A549 (cell line): ENCODE results near the gene SPDYE4. TPM values are rescaled to one million over a fixed set of nuclear protein-coding genes. Genes with fewer than 3 reads are reported as not detected.

Source experiments
- ATAC-seq, 2 experiments: fragments of 200-7000 bp in 1 of 2; fragments of >200 bp in 1 of 2; cut with Nextera tagmentation in 1 of 2; cut with Tn5 transposase in 1 of 2; 3 replicates each; pipeline versions ENCODE4 v1.8.0 to v1.9.1; 2018 to 2020; ENCODE audit warnings: mild to moderate bottlenecking in 1 of 2, moderate library complexity in 1 of 2
- CTCF ChIA-PET: fragments of 300-600 bp; sonication (Branson Sonifier 250); formaldehyde crosslinking; extraction: SDS; loops from one replicate; lab custom pipeline; 2021; ENCODE audit warnings: antibody characterized with exemption, inconsistent platforms; lab: Yijun Ruan, JAX
- POLR2A ChIA-PET: fragments of 350-600 bp; formaldehyde crosslinking; extraction: SDS; loops from one replicate; lab custom pipeline; 2021; ENCODE audit warnings: antibody characterized with exemption, inconsistent platforms; lab: Yijun Ruan, JAX
- DNase-seq, 2 experiments: peaks; one replicate each; pipeline versions ENCODE4 v3.0.0 to v3.0.0-alpha.2; 2011 to 2016; ENCODE audit warnings: low read depth in 1 of 2, low spot score in 1 of 2
- FAIRE-seq: peaks from 2 replicates; lab custom pipeline; 2011; peaks lifted over from hg19 to GRCh38; lab: Jason Lieb, UNC
- H3K27ac ChIP-seq, 2 experiments: fragments of >200 bp; sonication (Bioruptor Twin); formaldehyde crosslinking; 3 replicates each; pipeline ENCODE4 v1.5.1; 2016 to 2017
- H3K4me1 ChIP-seq: fragments of >200 bp; sonication (Bioruptor Twin); formaldehyde crosslinking; 3 replicates; pipeline ENCODE4 v1.6.1; 2016
- H3K4me2 ChIP-seq: fragments of >200 bp; sonication (Bioruptor Twin); formaldehyde crosslinking; 3 replicates; pipeline ENCODE4 v1.6.1; 2016
- H3K4me3 ChIP-seq: fragments of >200 bp; sonication (Bioruptor Twin); formaldehyde crosslinking; 3 replicates; pipeline ENCODE4 v1.5.1; 2016
- H3K9me3 ChIP-seq: fragments of >200 bp; sonication (Bioruptor Twin); formaldehyde crosslinking; 3 replicates; pipeline ENCODE4 v1.6.1; 2016
- CEBPB ChIP-seq, 2 experiments: fragments of >200 bp in 1 of 2; sonication (Bioruptor Twin) in 1 of 2; formaldehyde crosslinking in 1 of 2; IDR thresholded peaks; 2 replicates each; pipeline ENCODE4 v1.6.1; 2012 to 2016
- CHD2 ChIP-seq: fragments of 150-350 bp; IDR thresholded peaks from 2 replicates; pipeline ENCODE4 v1.6.1; 2014; ENCODE audit warnings: low read length; ENCODE audit not compliant: partially characterized antibody
- E2F6 ChIP-seq: IDR thresholded peaks from 2 replicates; pipeline ENCODE4 v1.6.1; 2012; ENCODE audit warnings: low read depth, borderline replicate concordance
- FOSB ChIP-seq: fragments of 250-450 bp; sonication (Bioruptor Pico); IDR thresholded peaks from 2 replicates; pipeline ENCODE4 v1.5.0; 2020; ENCODE audit warnings: mild to moderate bottlenecking, moderate library complexity
- GATA3 ChIP-seq: IDR thresholded peaks from 2 replicates; pipeline ENCODE4 v1.6.1; 2012; ENCODE audit warnings: borderline replicate concordance
- HDAC2 ChIP-seq: fragments of 200-600 bp; sonication (generic); IDR thresholded peaks from 2 replicates; pipeline ENCODE4 v1.6.1; 2016
- HEYL ChIP-seq: fragments of 250-450 bp; sonication (Bioruptor Pico); IDR thresholded peaks from 2 replicates; pipeline ENCODE4 v1.8.0; 2021; ENCODE audit warnings: mild to moderate bottlenecking, moderate library complexity
- HOXB13 ChIP-seq: fragments of 250-450 bp; sonication (Bioruptor Pico); IDR thresholded peaks from 2 replicates; pipeline ENCODE4 v1.5.0; 2020; ENCODE audit warnings: low read depth, mild to moderate bottlenecking, moderate library complexity
- KDM5A ChIP-seq: fragments of 200-600 bp; sonication (generic); IDR thresholded peaks from 2 replicates; pipeline ENCODE4 v1.6.1; 2016; ENCODE audit warnings: antibody characterized with exemption, mild to moderate bottlenecking
- MAFK ChIP-seq: fragments of 450-650 bp; IDR thresholded peaks from 2 replicates; pipeline ENCODE4 v1.6.1; 2014; ENCODE audit not compliant: partially characterized antibody
- NPAS2 ChIP-seq: fragments of 250-450 bp; sonication (Bioruptor Pico); IDR thresholded peaks from 2 replicates; pipeline ENCODE4 v1.8.0; 2022; ENCODE audit warnings: mild to moderate bottlenecking, moderate library complexity, borderline replicate concordance
- NR3C1 ChIP-seq: fragments of >200 bp; sonication (Bioruptor Twin); formaldehyde crosslinking; IDR thresholded peaks from 3 replicates; pipeline ENCODE4 v1.6.1; 2017
- PBX3 ChIP-seq: IDR thresholded peaks from 2 replicates; pipeline ENCODE4 v1.6.1; 2012
- POLR2AphosphoS2 ChIP-seq: conservative IDR thresholded peaks from 2 replicates; pipeline ENCODE4 v1.6.1; 2012; ENCODE audit warnings: low read length, improper control_type of control experiment, inconsistent platforms
- REST ChIP-seq: fragments of 200-600 bp; sonication (generic); IDR thresholded peaks from 2 replicates; pipeline ENCODE4 v1.6.1; 2016; ENCODE audit warnings: antibody characterized with exemption, mild to moderate bottlenecking, moderate library complexity
- SMC3 ChIP-seq: fragments of >200 bp; sonication (Bioruptor Twin); formaldehyde crosslinking; IDR thresholded peaks from 3 replicates; pipeline ENCODE4 v1.6.1; 2018; ENCODE audit warnings: inconsistent platforms
- SREBF2 ChIP-seq: fragments of 450-650 bp; IDR thresholded peaks from 2 replicates; pipeline ENCODE4 v1.6.1; 2014; ENCODE audit warnings: mild to moderate bottlenecking, moderate library complexity
- TFCP2L1 ChIP-seq: fragments of 250-450 bp; sonication (Bioruptor Pico); IDR thresholded peaks from 2 replicates; pipeline ENCODE4 v1.5.0; 2021; ENCODE audit warnings: mild to moderate bottlenecking
- TP53 ChIP-seq: fragments of 250-450 bp; sonication (Bioruptor Pico); IDR thresholded peaks from 2 replicates; pipeline ENCODE4 v1.5.0; 2021; ENCODE audit warnings: mild to moderate bottlenecking, moderate library complexity
- USF2 ChIP-seq: fragments of 450-650 bp; IDR thresholded peaks from 2 replicates; pipeline ENCODE4 v1.6.1; 2014; ENCODE audit warnings: antibody characterized with exemption
- ZNF302 ChIP-seq: fragments of 250-450 bp; sonication (Bioruptor Pico); IDR thresholded peaks from 2 replicates; pipeline ENCODE4 v1.9.0; 2021; ENCODE audit warnings: inconsistent platforms, mild to moderate bottlenecking, moderate library complexity
- WGBS: methylation state at CpG from one replicate; pipeline ENCODE4 v1.1.6; 2017; ENCODE audit errors: missing lambda C conversion rate; 5-methylcytosine and 5-hydroxymethylcytosine counted together
- polyA plus RNA-seq, 4 experiments: library from polyadenylated mRNA; depleted of rRNA in 3 of 4; stranded (reverse); fragments of >200 nt; fragmentation: RNase III in 1 of 4; extraction: RNeasy Plus Mini Kit Qiagen cat#74134 plus additional on column Dnase treatment in 1 of 4; gene quantifications; 2 replicates in 3 of 4; 3 replicates in 1 of 4; pipeline ENCODE4 v1.2.3, GENCODE V29; 2011 to 2017

SPDYE4 gene
- polyA plus RNA-seq, 2 of the 4 experiments (the other 2 are of a cell fraction), result not detected

GRCh38 chr17:8719291-8720246 is 38.8 kb downstream of the SPDYE4 start:
- DNase-seq (no peak), FAIRE-seq (peak; percentile 13), ATAC-seq (no peak)
- H3K27ac ChIP-seq, result no peak overlapping the region
- TF ChIP-seq GATA3 (no peak), USF2 (no peak), SREBF2 (no peak), SMC3 (no peak), POLR2AphosphoS2 (no peak), FOSB (no peak), HOXB13 (CRISPR knock-in tag) (no peak), ZNF302 (no peak), MAFK (no peak), HDAC2 (no peak), HEYL (CRISPR knock-in tag) (no peak)
- WGBS, result 52% methylated on average over 5 of the region's 5 CpGs
- POLR2A ChIA-PET, result no interaction called here
- H3K9me3 ChIP-seq, result no peaks in the 10 kb centered on the region
- CTCF ChIA-PET, result no interaction called here
- no peaks in the 10 kb centered on the region for H3K4me1 ChIP-seq
- H3K4me3 ChIP-seq, result no peak overlapping the region
- no peak overlapping the region for H3K4me2 ChIP-seq

- H3K4me1 ChIP-seq, result no peaks in the 10 kb centered on the region
- 71% methylated on average over 27 of the region's 37 CpGs for WGBS
- FAIRE-seq (no peak), ATAC-seq (no peak), DNase-seq (no peak)
- TF ChIP-seq TP53 (CRISPR knock-in tag), result no peak
- no peak for TF ChIP-seq TFCP2L1 (CRISPR knock-in tag)
- TF ChIP-seq KDM5A, result no peak
- TF ChIP-seq E2F6, result no peak
- no peak for TF ChIP-seq FOSB
- TF ChIP-seq NR3C1, result no peak
- no peak for TF ChIP-seq MAFK
- no peak for TF ChIP-seq NPAS2 (CRISPR knock-in tag)
- TF ChIP-seq HDAC2, result no peak
- H3K4me2 ChIP-seq, result no peak overlapping the region
- ChIA-PET POLR2A (no interaction called here), CTCF (interaction anchor here (0.8 to 0.9 kb wide), 2 partner anchors 22 to 28 kb away, joined by 3 to 4 read pairs; no protein-coding TSS in a partner anchor)
- no peak overlapping the region for H3K27ac ChIP-seq
- H3K4me3 ChIP-seq, result no peak overlapping the region
- no peaks in the 10 kb centered on the region for H3K9me3 ChIP-seq
These were observed 40.3 kb downstream of the SPDYE4 start for GRCh38 chr17:8718001-8718563.

GRCh38 chr17:8713878-8714277 is 44.5 kb downstream of the SPDYE4 start:
- CTCF ChIA-PET, result interaction anchor here (0.7 to 1.7 kb wide), 3 partner anchors 16 to 331 kb away, joined by 3 to 6 read pairs (median 6); partner anchors contain the start of gene RPL26
- DNase-seq (no peak), ATAC-seq (peak; percentile 30 to 40; a peak in 1 of 6 replicates), FAIRE-seq (no peak)
- no peaks in the 10 kb centered on the region for H3K4me1 ChIP-seq
- POLR2A ChIA-PET, result no interaction called here
- H3K4me2 ChIP-seq, result no peak overlapping the region
- H3K27ac ChIP-seq, result no peak overlapping the region
- TF ChIP-seq HEYL (CRISPR knock-in tag) (no peak), NPAS2 (CRISPR knock-in tag) (no peak), PBX3 (no peak), CEBPB (IDR thresholded peaks at IDR 0.05) (0 out of 4 replicates have a peak, but pooled peaks of 1 of the 2 experiments have one; percentile 4), CHD2 (no peak), REST (no peak)
- H3K9me3 ChIP-seq, result no peaks in the 10 kb centered on the region
- WGBS, result 73% methylated on average over 5 of the region's 5 CpGs
- no peak overlapping the region for H3K4me3 ChIP-seq
